C1 segment of cervical spinal cord (tissue), 14 donors: ENCODE data around the gene BCAS3.
"Not testable (repeated sequence)": the region's sequence is repeated elsewhere in the genome, so short reads cannot be mapped to it uniquely, and the experiment has no call there.

Experiments used
- DNase-seq, 14 donors: peaks; one replicate each; lab custom pipeline; 2025; lab: John Stamatoyannopoulos, UW

Gene BCAS3

GRCh38 chr17:60677308-60678117 lies at the start of gene BCAS3:
BCAS3 (plus strand) TSS chr17:60677851.
- peak; percentile 91 to 100 (median 99) for DNase-seq

GRCh38 chr17:60628252-60628889 lies 49.3 kb upstream of the BCAS3 start:
- DNase-seq: no peak

GRCh38 chr17:60629120-60629519 lies 48.5 kb upstream of the BCAS3 start:
- DNase-seq: peak in 1 of 14 donors; percentile 17

DNA sequence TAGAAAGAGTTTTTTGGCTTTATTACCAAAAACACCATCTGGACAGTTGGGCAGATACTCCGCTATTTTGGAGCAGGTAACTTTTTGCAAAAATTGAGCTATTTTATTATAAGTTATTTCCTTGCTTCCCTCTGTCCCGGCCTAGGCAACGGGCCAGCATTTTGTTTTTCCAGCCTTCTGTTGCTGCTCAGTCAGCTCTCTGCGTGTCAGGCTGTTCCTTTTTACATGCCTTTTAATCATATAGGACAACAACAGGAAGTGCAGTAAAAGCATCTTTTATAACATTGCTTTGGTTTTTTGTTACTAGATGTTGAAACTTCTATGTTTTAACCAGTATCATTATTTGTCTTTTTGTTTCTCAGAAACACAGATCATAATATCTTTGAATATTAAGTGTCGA lies 47.3 kb upstream of the BCAS3 start:
- DNase-seq: peak in 4 of 14 donors; percentile 7 to 90 (median 28)

DNA sequence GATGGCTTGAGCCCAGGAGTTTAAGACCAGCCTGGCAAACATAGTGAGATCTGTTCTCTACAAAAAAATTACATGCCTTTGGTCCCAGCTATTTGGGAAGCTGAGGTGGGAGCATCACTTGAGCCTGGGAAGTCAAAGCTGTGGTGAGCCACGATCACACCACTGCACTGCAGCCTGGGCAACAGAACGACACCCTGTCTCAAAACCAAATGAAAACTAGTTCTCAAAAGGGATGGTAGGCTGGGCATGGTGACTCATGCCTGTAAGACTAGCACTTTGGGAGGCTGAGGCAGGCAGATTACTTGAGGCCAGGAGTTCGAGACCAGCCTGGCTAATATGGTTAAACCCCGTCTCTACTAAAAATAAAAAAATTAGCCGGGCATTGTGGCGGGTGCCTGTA lies 46.5 kb upstream of the BCAS3 start:
- DNase-seq: peak in 1 of 14 donors; percentile 54

- no peak for DNase-seq
Observed at GRCh38 chr17:60637683-60638082, 40.0 kb upstream of the BCAS3 start.

GRCh38 chr17:60639019-60639330 lies 38.7 kb upstream of the BCAS3 start:
- no peak for DNase-seq

GRCh38 chr17:60640503-60640902 lies 37.1 kb upstream of the BCAS3 start:
- DNase-seq: no peak

- no peak for DNase-seq
Observed at GRCh38 chr17:60641126-60641525, 36.5 kb upstream of the BCAS3 start.

GRCh38 chr17:60641810-60642220 lies 35.8 kb upstream of the BCAS3 start:
- peak in 10 of 14 donors; percentile 17 to 77 (median 44) for DNase-seq

DNA sequence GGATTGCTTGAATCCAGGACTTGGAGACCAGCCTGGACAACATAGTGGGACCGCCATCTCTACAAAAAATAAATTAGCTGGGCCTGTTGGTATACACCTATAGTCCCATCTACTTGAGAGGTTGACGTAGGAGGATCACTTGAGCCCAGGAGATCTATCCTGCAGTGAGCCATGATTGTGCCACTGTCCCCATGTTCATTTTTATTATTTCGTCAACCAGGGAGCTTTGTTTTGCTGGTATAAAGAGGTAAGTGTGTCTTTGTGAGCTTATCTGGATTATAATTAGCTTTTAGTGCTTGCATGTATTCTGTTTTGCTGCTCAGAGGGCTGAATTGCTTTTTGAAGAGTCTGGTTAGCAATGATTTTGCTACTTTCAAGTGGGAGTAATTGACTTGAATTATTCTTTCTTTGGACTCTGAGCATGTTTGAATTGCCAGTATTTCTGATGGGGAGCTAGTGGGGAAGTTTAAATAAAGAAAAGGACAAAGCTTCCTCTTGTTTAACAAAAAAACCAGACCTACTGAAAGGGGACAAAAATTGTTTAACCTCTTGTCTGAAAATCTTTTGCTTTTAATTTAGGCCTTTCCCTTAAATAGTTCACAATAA lies 31.6 kb upstream of the BCAS3 start:
- DNase-seq: no peak

DNA sequence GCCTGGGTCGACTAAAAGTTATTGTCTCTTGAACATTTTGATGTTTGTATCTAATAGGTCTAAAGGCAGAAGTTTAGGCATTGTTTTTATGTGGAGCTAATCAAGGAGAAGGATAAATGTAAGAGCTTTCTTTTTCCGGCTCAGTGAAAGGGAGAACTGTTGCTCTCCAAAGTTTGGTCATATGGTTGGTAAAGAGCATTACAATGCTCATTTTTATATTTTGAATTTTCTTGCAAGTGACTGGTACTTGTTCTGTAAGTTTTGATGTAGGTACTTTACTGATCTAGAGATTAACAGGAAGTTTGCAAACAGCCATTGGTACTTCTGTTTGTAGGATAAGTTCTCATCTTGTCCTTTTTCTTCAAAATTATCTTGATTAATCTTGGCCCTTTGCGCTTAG lies 30.9 kb upstream of the BCAS3 start:
- DNase-seq: no peak

GRCh38 chr17:60647705-60648104 lies 29.9 kb upstream of the BCAS3 start:
- DNase-seq: no peak

DNA sequence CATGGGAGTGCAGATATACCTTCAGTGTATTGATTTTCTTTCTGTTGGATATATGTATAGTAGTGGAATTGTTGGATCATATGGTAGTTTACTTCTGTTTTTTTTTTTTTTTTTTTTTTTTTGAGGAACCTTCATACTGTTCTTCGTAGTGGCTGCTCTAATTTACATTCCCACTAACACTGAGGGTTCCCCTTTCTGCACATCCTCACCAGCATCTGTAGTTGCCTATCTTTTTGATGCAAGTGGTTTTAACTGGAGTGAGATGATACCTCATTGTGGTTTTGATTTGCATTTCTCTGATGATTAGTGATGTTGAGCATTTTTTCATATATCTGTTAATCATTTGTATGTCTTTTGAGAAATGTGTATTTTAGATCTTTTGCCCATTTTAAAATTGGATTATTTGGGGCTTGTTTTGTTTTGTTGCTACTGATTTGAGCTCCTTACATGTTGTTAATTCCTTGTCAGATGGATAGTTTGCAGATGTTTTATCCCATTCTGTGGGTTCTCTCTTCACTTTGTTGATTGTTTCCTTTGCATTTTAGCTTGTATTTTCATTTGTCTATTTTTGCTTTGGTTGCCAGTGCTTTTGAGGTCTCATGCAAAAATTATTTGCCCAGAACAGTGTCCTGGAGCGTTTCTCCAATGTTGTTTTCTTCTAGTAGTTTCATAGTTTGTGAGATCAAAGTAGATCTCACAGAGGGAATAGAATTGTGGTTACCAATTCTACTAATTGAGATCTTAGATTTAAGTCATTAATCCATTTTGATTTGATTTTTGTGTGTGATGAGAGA lies 25.0 kb upstream of the BCAS3 start:
- DNase-seq: no peak

- no peak for DNase-seq
Observed at GRCh38 chr17:60653569-60653968, 24.1 kb upstream of the BCAS3 start.

- DNase-seq: peak in 1 of 14 donors; percentile 7
Observed at GRCh38 chr17:60656499-60656898, 21.2 kb upstream of the BCAS3 start.

- DNase-seq: no peak
Observed at GRCh38 chr17:60659156-60659555, 18.5 kb upstream of the BCAS3 start.

DNA sequence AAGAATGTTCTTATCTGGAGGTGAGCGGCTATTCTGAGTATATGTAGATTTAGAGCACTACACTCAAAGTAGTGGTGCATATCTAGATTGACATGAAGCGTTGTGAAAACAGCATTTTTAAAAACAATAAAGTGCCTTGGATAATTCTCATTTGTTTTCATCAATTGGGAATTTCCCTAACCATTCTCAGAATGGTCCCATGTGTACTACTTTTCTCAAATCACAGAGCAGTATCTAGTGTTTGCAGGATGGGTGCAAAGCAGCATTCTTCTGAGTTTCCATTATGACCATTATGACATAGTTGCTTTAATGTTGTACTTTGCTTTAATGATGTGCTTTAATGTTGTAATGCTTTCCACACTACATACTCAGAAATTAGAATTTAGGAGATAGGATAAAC lies 16.2 kb upstream of the BCAS3 start:
- DNase-seq: no peak

GRCh38 chr17:60664022-60664421 lies 13.6 kb upstream of the BCAS3 start:
- no peak for DNase-seq

DNA sequence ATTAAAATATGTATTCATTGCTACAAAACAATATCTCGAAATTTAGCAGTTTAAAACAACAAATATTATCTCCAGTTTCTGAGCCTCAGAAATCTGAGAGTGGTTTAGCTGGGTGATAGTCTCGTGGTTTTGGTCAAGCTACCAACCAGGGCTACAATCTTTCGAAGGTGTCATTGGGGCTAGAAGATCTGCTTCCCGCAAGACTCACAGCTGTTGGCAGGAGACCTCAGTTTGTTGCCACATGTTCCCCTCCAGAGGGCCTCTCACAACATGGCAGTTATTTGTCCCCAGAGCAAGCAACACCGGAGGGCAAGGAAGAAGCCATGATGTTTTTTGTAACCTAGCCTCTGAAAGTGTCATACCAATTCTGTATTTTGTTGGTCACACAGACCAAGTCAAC lies 12.0 kb upstream of the BCAS3 start:
- no peak for DNase-seq

DNA sequence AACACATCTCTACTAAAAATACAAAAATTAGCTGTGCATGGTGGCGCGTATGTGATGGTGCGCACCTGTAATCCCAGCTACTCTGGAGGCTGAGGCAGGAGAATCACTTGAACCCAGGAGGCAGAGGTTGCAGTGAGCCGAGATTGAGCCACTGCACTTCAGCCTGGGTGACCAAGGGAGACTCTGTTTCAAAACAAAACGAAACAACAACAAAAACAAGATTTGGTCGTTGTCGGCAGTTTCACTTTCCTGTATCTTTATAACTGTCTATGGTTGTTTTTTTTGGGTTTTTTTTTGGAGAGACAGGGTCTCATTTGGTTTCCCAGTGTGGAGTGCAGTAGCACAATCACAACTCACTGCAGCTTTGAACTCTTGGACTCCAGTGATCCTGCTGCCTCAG lies 8.9 kb upstream of the BCAS3 start:
- DNase-seq: not testable (repeated sequence)

- no peak for DNase-seq
Observed at GRCh38 chr17:60671482-60671881, 6.2 kb upstream of the BCAS3 start.
